Smooth muscle cell of the pulmonary artery (primary cell): ENCODE results near the gene ZNF513. TPM values are rescaled to one million over a fixed set of nuclear protein-coding genes. Genes with fewer than 3 reads are reported as not detected.

Experiments used
- total RNA-seq: library from RNA; depleted of rRNA; stranded (reverse); fragments of >200 nt; gene quantifications from 2 replicates; pipeline ENCODE4 v1.2.3, GENCODE V29; 2014

Gene ZNF513, protein sequence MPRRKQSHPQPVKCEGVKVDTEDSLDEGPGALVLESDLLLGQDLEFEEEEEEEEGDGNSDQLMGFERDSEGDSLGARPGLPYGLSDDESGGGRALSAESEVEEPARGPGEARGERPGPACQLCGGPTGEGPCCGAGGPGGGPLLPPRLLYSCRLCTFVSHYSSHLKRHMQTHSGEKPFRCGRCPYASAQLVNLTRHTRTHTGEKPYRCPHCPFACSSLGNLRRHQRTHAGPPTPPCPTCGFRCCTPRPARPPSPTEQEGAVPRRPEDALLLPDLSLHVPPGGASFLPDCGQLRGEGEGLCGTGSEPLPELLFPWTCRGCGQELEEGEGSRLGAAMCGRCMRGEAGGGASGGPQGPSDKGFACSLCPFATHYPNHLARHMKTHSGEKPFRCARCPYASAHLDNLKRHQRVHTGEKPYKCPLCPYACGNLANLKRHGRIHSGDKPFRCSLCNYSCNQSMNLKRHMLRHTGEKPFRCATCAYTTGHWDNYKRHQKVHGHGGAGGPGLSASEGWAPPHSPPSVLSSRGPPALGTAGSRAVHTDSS
- 8.9 and 10.6 TPM in 2 replicates for total RNA-seq

DNA sequence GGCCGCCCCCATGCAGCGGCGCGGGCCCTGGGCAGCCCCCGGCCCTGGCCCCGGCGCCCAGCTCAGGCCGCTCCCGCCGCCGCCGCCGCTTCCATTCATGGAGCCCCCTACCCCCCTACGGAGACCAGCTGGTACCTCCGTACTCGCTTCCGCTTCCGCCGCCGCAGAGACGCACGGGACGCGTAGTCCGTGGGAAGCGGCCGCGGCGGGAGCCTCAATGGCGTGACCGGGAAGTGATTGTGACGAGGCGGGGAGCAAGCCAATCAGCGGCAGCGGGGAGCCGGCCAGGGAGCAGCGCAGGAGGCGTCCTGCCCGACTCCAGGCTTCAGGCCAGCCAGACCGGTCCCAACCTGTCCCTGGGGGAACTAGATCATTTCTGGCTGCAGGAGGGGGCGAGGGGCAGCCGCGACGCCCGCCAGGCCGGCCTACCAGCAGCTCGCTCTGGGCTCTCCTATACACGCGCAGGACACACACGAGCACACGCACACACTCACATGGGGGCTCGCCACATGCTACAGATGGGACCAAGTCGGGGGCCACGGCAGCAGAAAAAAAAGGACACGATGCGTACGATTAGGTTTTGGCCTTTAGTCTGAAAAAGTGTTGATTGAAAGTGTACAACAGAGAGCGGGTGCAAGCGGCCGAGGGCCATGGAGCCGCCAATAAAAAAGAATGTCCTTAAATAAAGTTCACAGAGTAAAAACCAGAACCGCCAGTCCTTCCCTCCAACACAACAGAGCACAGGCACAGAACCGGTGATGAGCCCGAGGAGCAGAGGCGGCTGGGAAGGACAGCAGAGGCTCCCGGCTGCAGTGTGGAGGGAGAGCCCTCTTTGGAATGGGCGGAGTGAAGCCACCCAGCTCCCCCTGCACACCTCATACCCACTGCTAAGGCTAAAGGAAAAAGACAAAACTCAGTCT is at the start of gene ZNF513:
ZNF513 (minus strand) TSS at position 109 of the 920 bp plus-strand sequence. CDS start 208 bp downstream, outside the sequence.

DNA sequence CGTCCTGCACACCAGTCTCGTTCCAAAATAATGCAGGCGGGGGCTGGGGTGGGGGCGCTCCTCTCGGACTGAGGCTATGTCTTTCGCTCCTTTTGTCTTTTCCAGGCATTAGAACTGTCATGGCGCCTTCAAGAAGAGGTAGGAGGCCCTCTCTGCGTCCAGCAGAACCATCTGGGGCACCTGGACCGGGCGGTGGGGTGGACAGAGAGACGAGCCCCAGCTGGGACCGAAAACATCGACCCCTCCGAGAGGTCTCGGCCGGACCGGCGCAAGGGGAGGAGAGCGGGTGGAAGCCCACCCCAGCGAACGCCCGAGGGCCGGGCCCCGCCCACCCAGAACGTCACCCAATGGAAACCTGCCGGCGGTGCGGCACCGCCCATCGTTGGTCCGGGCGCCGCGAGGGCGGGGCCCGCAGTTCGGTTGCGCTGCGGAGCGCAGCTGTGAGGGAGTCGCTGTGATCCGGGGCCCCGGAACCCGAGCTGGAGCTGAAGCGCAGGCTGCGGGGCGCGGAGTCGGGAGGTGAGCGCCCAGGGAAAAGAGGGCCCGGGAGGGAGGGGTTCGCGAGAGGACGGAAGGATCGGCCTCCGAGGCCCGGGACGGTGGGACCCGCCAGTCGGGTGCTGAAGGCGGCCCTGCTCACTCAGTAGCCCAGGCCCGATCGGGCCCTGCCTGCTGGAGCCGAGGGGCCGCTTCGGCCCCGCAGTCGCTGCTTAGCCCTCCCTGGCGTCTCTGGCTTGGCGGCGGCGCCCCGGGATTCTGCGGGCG is 47.9 kb upstream of the ZNF513 start, which contains the start of gene NRBP1:
NRBP1 (plus strand) TSS at position 419 of the 765 bp plus-strand sequence. CDS start 4,643 bp downstream, outside the sequence.

DNA sequence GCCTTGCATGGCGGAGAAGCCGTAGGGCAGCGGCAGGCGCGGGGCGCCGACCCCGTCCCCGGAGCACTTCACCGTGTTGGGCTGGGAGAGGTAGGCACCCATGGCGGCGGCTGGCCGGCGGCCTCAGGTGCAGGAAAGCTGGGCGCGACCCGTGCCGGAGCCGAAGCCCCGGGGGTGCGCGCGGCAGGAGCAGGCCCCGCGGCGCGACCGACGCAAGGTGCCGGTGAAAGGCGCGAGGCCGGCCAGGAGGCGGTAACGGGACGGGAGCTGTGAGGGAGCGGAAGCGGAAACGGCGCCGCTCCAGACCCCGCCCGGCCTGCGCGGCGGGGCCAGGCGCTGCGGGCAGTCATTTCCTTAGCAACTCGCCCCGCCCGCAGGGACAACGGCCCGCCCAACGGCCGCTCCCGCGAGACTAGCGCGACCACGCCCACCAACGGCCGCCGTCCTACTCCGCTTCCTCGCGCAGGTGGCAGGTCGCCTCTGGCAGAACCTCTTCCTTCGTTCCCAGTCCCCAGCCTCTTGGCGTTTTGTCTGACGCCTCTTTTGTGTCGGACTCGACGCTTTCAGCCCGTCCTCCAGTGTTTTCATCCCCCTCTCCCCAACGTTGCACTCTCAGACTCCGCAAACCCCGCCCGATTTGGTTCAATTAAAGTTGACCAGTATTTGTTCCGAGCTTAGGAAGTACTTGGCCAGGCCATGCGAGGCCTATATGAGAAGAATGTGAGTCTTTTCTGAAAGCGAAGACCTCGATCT is 29.0 kb upstream of the ZNF513 start, which contains the start of gene PPM1G:
PPM1G (minus strand) TSS at position 271 of the 753 bp plus-strand sequence; CDS start at position 102, 169 bp downstream.

DNA sequence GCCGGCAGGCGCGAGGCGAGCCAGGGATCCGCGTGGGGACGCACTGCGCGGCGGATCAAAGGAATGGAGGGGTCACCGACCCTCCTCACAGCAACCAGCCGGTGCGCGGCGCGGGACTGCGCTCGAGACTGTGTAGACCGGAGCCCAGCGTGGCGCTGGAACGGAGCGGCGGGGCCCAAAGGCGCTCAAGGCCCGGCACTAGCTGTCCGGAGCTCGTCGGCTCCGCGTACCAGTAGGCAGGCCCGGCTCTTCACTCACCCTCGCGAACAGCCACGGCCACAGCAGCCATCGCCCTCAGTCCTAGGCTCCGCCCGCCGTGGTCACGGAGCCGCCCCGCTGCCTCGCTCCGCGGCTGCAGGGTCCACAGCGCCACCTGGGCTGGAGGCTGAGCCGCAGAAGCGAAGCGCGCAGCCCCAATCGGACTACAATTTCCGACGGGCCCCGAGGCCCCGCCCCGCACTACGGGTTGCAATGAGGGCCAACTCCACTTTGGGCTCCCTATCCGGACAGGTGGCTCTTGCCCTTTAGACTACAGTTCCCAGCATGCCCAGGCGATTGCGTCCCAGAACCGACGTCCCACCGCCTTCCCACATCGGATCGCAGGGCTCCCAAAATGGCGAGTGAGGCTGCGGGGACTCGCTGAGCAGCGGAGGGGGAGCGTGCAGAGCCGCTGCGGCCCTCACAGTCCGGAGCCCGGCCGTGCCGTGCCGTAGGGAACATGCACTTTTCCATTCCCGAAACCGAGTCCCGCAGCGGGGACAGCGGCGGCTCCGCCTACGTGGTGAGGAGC is 10.3 kb downstream of the ZNF513 start, which contains the start of the genes EIF2B4 and SNX17:
EIF2B4 (minus strand) TSS at position 313 of the 790 bp plus-strand sequence; CDS start at position 289, 24 bp downstream.
SNX17 (plus strand) TSS at position 591 of the 790 bp plus-strand sequence; CDS start at position 719, 128 bp downstream.

DNA sequence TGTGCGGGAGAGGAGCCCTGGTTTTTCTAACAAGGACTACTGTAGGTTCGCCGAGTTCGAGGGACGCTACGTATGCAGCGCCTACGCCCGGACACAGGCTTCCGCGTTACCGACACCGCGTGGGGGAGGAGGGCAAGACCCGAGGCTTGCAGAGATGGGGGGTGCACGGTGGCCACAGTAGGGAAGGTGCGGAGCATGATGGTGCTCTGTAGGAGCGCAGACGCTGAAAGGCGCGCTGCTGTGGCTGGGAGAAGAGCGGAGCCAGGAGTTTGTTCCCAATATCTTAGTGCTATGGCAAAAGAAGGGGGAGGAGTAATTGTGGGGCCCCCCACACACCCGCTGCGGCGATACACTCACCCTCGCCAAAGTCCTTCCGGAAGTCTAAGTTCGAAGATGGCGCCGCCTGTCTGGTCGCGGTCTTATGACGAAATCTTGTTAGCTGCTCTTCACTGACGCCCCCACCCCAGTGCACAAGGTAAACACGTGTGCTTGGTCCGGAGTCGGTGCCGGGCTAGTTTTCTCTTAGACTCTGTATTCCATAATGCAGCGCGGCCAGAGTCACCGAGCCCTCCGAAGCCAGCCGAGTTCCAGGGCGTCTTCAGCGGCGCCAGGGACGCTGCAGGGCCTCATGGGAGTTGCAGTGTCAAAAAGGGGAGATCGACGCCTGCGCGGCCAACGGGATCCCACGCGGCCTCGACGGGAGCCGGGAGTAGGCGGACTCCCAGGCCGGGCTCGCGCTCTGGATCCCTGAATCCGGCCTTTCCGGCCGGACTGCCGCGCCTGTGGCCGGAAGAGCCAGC is 24.0 kb downstream of the ZNF513 start, which contains the start of gene GTF3C2:
GTF3C2 (minus strand) TSS at position 383 of the 800 bp plus-strand sequence. CDS start 13,210 bp downstream, outside the sequence.

Other genes starting within 250 kb of the ZNF513 start
- gene PREB, start 246.1 kb downstream of the ZNF513 start, total RNA-seq: 43.3 and 48.8 TPM in 2 replicates
- gene PRR30, start 241.3 kb downstream of the ZNF513 start, total RNA-seq: not detected in 2 replicates
- gene TCF23, start 231.7 kb downstream of the ZNF513 start, total RNA-seq: not detected in 2 replicates
- 155 and 179 TPM in 2 replicates for gene ATRAID, start 168.7 kb downstream of the ZNF513 start, total RNA-seq
- gene SLC5A6, start 168.5 kb downstream of the ZNF513 start, total RNA-seq: 17.2 and 25.6 TPM in 2 replicates
- gene CAD, start 163.4 kb downstream of the ZNF513 start, total RNA-seq: 37.3 and 75.5 TPM in 2 replicates
- gene SLC30A3, start 117.7 kb downstream of the ZNF513 start, total RNA-seq: 0.03 and 0.26 TPM in 2 replicates
- gene DNAJC5G, start 105.3 kb downstream of the ZNF513 start, total RNA-seq: not detected in 2 replicates
- gene TRIM54, start 98.3 kb downstream of the ZNF513 start, total RNA-seq: 0.10 TPM in 1 of 2 replicates, not detected in the other
- 0.85 and 1.2 TPM in 2 replicates for gene UCN, start 72.3 kb downstream of the ZNF513 start, total RNA-seq
- 71.7 and 83.5 TPM in 2 replicates for gene MPV17, start 57.6 kb downstream of the ZNF513 start, total RNA-seq
- gene GTF3C2, start 24.0 kb downstream of the ZNF513 start, total RNA-seq: 24.6 and 31.1 TPM in 2 replicates
- 25.2 and 27.7 TPM in 2 replicates for gene EIF2B4, start 10.4 kb downstream of the ZNF513 start, total RNA-seq
- 111 and 145 TPM in 2 replicates for gene SNX17, start 10.1 kb downstream of the ZNF513 start, total RNA-seq
- gene PPM1G, start 28.9 kb upstream of the ZNF513 start, total RNA-seq: 59.6 and 68.3 TPM in 2 replicates
- gene NRBP1, start 47.9 kb upstream of the ZNF513 start, total RNA-seq: 99.9 and 108 TPM in 2 replicates
- gene KRTCAP3, start 61.6 kb upstream of the ZNF513 start, total RNA-seq: 0.39 TPM in 1 of 2 replicates, not detected in the other
- gene IFT172, start 109.0 kb upstream of the ZNF513 start, total RNA-seq: 38.3 and 43.3 TPM in 2 replicates
- gene FNDC4, start 114.5 kb upstream of the ZNF513 start, total RNA-seq: 39.9 and 52.9 TPM in 2 replicates
- 7.4 and 8.5 TPM in 2 replicates for gene GCKR, start 116.1 kb upstream of the ZNF513 start, total RNA-seq
- 16.3 and 21.9 TPM in 2 replicates for gene ZNF512, start 202.3 kb upstream of the ZNF513 start, total RNA-seq
- gene CCDC121, start 248.3 kb upstream of the ZNF513 start, total RNA-seq: 1.8 TPM in 2 replicates
- 34.2 and 37.4 TPM in 2 replicates for gene GPN1, start 248.3 kb upstream of the ZNF513 start, total RNA-seq